ES-I3 (cell line): ENCODE measurements around the gene S100A16.
"Not testable (repeated sequence)": the region's sequence is repeated elsewhere in the genome, so short reads cannot be mapped to it uniquely, and the experiment has no call there.

ENCODE experiments used
- H3K36me3 ChIP-seq: 2 replicates; pipeline ENCODE4 v1.6.1; 2013; ENCODE audit warnings: mild to moderate bottlenecking, low read length, control low read depth, moderate library complexity; ENCODE audit not compliant: insufficient read depth
- H3K4me1 ChIP-seq: 2 replicates; pipeline ENCODE4 v1.6.1; 2013; ENCODE audit warnings: mild to moderate bottlenecking, control low read depth, low read length; ENCODE audit not compliant: insufficient read depth
- H3K9ac ChIP-seq: 2 replicates; pipeline ENCODE4 v1.6.1; 2013; ENCODE audit warnings: low read depth, mild to moderate bottlenecking, low read length, moderate library complexity
- H3K9me3 ChIP-seq: 2 replicates; pipeline ENCODE4 v1.6.1; 2013; ENCODE audit warnings: mild to moderate bottlenecking, low read length, moderate library complexity; ENCODE audit not compliant: control insufficient read depth, insufficient read depth

The S100A16 gene

GRCh38 chr1:153599847-153600246 lies 13.1 kb downstream of the S100A16 start:
- Histone ChIP-seq H3K4me1 (no peaks in the 10 kb centered on the region; the same call in 1 of the 2 replicates), H3K36me3 (no peaks in the 10 kb centered on the region), H3K9ac (no peak overlapping the region), H3K9me3 (no peaks in the 10 kb centered on the region)

GRCh38 chr1:153598309-153599172 lies 14.4 kb downstream of the S100A16 start:
- no peaks in the 10 kb centered on the region; the same call in 1 of the 2 replicates for H3K4me1 ChIP-seq
- H3K9me3 ChIP-seq, result no peaks in the 10 kb centered on the region
- H3K36me3 ChIP-seq, result no peaks in the 10 kb centered on the region
- H3K9ac ChIP-seq, result no peak overlapping the region

- no peak overlapping the region for H3K9ac ChIP-seq
- H3K4me1 ChIP-seq, result peaks cover 3% of the 10 kb centered on the region; the same call in 1 of the 2 replicates
- no peaks in the 10 kb centered on the region for H3K9me3 ChIP-seq
- no peaks in the 10 kb centered on the region for H3K36me3 ChIP-seq
Observed at GRCh38 chr1:153597206-153597605, 15.7 kb downstream of the S100A16 start.

- Histone ChIP-seq H3K9ac (no peak overlapping the region), H3K4me1 (0 out of 2 replicates have a peak, but pooled peaks cover 3% of the 10 kb centered on the region), H3K9me3 (no peaks in the 10 kb centered on the region), H3K36me3 (no peaks in the 10 kb centered on the region)
Observed at GRCh38 chr1:153592748-153593147, 20.2 kb downstream of the S100A16 start.

GRCh38 chr1:153588482-153588881 lies 24.5 kb downstream of the S100A16 start:
- H3K9me3 ChIP-seq, result no peaks in the 10 kb centered on the region
- 0 out of 2 replicates have a peak, but pooled peaks cover 3% of the 10 kb centered on the region for H3K4me1 ChIP-seq
- no peaks in the 10 kb centered on the region for H3K36me3 ChIP-seq
- H3K9ac ChIP-seq, result no peak overlapping the region

GRCh38 chr1:153588033-153588432 lies 24.9 kb downstream of the S100A16 start:
- not testable (repeated sequence) for H3K9me3 ChIP-seq, H3K9ac ChIP-seq

GRCh38 chr1:153587314-153587713 lies 25.6 kb downstream of the S100A16 start:
- Histone ChIP-seq H3K9me3 (no peaks in the 10 kb centered on the region), H3K36me3 (no peaks in the 10 kb centered on the region), H3K9ac (no peak overlapping the region), H3K4me1 (no peaks in the 10 kb centered on the region)

More at GRCh38 chr1:153588033-153588432, 24.9 kb downstream of the S100A16 start:
- H3K36me3 ChIP-seq, H3K4me1 ChIP-seq: not testable (repeated sequence)

- H3K9ac ChIP-seq, result no peak overlapping the region
- no peaks in the 10 kb centered on the region for H3K9me3 ChIP-seq
- no peaks in the 10 kb centered on the region for H3K36me3 ChIP-seq
- H3K4me1 ChIP-seq, result no peaks in the 10 kb centered on the region
Observed at GRCh38 chr1:153586347-153586746, 26.6 kb downstream of the S100A16 start.

- no peaks in the 10 kb centered on the region for H3K9me3 ChIP-seq
Observed at GRCh38 chr1:153585006-153585405, 27.9 kb downstream of the S100A16 start.

GRCh38 chr1:153583976-153584375 lies 29.0 kb downstream of the S100A16 start:
- Histone ChIP-seq H3K36me3 (no peaks in the 10 kb centered on the region), H3K9me3 (no peaks in the 10 kb centered on the region), H3K4me1 (peaks cover 3% of the 10 kb centered on the region), H3K9ac (no peak overlapping the region)

More at GRCh38 chr1:153585006-153585405, 27.9 kb downstream of the S100A16 start:
- Histone ChIP-seq H3K36me3 (no peaks in the 10 kb centered on the region), H3K9ac (no peak overlapping the region), H3K4me1 (no peaks in the 10 kb centered on the region)

GRCh38 chr1:153583514-153583913 lies 29.4 kb downstream of the S100A16 start:
- not testable (repeated sequence) for H3K4me1 ChIP-seq

GRCh38 chr1:153582836-153583235 lies 30.1 kb downstream of the S100A16 start:
- H3K36me3 ChIP-seq, H3K9me3 ChIP-seq, H3K9ac ChIP-seq: not testable (repeated sequence)
- peaks cover 12% of the 10 kb centered on the region for H3K4me1 ChIP-seq

More at GRCh38 chr1:153583514-153583913, 29.4 kb downstream of the S100A16 start:
- H3K9me3 ChIP-seq, H3K36me3 ChIP-seq, H3K9ac ChIP-seq: not testable (repeated sequence)

GRCh38 chr1:153578936-153579335 lies 34.0 kb downstream of the S100A16 start:
- H3K9me3 ChIP-seq, result no peaks in the 10 kb centered on the region
- H3K4me1 ChIP-seq, result peaks cover 15% of the 10 kb centered on the region
- H3K36me3 ChIP-seq, result no peaks in the 10 kb centered on the region
- H3K9ac ChIP-seq, result no peak overlapping the region

- Histone ChIP-seq H3K36me3 (no peaks in the 10 kb centered on the region), H3K9ac (no peak overlapping the region), H3K4me1 (peaks cover 15% of the 10 kb centered on the region), H3K9me3 (no peaks in the 10 kb centered on the region)
Observed at GRCh38 chr1:153578490-153578889, 34.4 kb downstream of the S100A16 start.

GRCh38 chr1:153577624-153578051 lies 35.3 kb downstream of the S100A16 start:
- Histone ChIP-seq H3K36me3 (no peaks in the 10 kb centered on the region), H3K9me3 (no peaks in the 10 kb centered on the region), H3K4me1 (peaks cover 15% of the 10 kb centered on the region), H3K9ac (no peak overlapping the region)
